ENCODE results near the gene SFRP5. TPM values are rescaled to one million over a fixed set of nuclear protein-coding genes. Genes with fewer than 3 reads are reported as not detected.

Gene SFRP5
- total and polyA plus RNA-seq, 2 donors from 2014 or later, result 0.22 to 0.31 TPM

GRCh38 chr10:97733256-97733655, 38.5 kb downstream of the SFRP5 start:
- peaks cover 2 to 10% (median 8%) of the 10 kb centered on the region in 3 donors for H3K4me1 ChIP-seq (ENCODE audit: control insufficient read depth in 2 of 3, insufficient read depth in 2 of 3, low read depth in 1 of 3, low read length in 3 of 3)
- no peaks in the 10 kb centered on the region for H3K36me3 ChIP-seq (ENCODE audit: control insufficient read depth in 2 of 3, insufficient read depth in 3 of 3, low read length in 3 of 3)
- TF ChIP-seq CTCF (IDR thresholded peaks at IDR 0.05; ENCODE audit: borderline replicate concordance, extremely low read depth, insufficient read depth), result no peak
- DNase-seq (no peak), FAIRE-seq (no peak)
- no peak overlapping the region for H3K4me3 ChIP-seq (ENCODE audit: low read length in 3 of 3)
- intact Hi-C loops (cut with DNase I), result no loop called here
- H3K9ac ChIP-seq (ENCODE audit: low read length in 3 of 3), result no peak overlapping the region
- no peaks in the 10 kb centered on the region for H3K27me3 ChIP-seq (ENCODE audit: control insufficient read depth, insufficient read depth, low read length)
- no peaks in the 10 kb centered on the region for H3K9me3 ChIP-seq (ENCODE audit: control insufficient read depth in 2 of 3, insufficient read depth in 1 of 3, low read length in 3 of 3)
- no peak overlapping the region for H3K27ac ChIP-seq (ENCODE audit: low read depth in 2 of 2, low read length in 2 of 2)

- H3K9me3 ChIP-seq (ENCODE audit: control insufficient read depth in 2 of 3, insufficient read depth in 1 of 3, low read length in 3 of 3), result no peaks in the 10 kb centered on the region
- peaks cover 0 to 4% (median 3%) of the 10 kb centered on the region in 3 donors for H3K4me1 ChIP-seq (ENCODE audit: control insufficient read depth in 2 of 3, insufficient read depth in 2 of 3, low read depth in 1 of 3, low read length in 3 of 3)
- FAIRE-seq (no peak), DNase-seq (no peak)
- H3K4me3 ChIP-seq (ENCODE audit: low read length in 3 of 3), result no peak overlapping the region
- H3K27ac ChIP-seq (ENCODE audit: low read depth in 2 of 2, low read length in 2 of 2), result no peak overlapping the region
- H3K9ac ChIP-seq (ENCODE audit: low read length in 3 of 3), result no peak overlapping the region
- H3K36me3 ChIP-seq (ENCODE audit: control insufficient read depth in 2 of 3, insufficient read depth in 3 of 3, low read length in 3 of 3), result no peaks in the 10 kb centered on the region
- TF ChIP-seq CTCF (IDR thresholded peaks at IDR 0.05; ENCODE audit: borderline replicate concordance, extremely low read depth, insufficient read depth), result no peak
- intact Hi-C loops (cut with DNase I), result no loop called here
- H3K27me3 ChIP-seq (ENCODE audit: control insufficient read depth, insufficient read depth, low read length), result no peaks in the 10 kb centered on the region
These were observed 39.8 kb downstream of the SFRP5 start for GRCh38 chr10:97732052-97732359.

GRCh38 chr10:97731346-97732051, 40.3 kb downstream of the SFRP5 start:
- no peak overlapping the region for H3K4me3 ChIP-seq (ENCODE audit: low read length in 3 of 3)
- FAIRE-seq (peak; percentile 37), DNase-seq (peak in 4 of 5 donors; percentile 67 to 93 (median 82))
- H3K9ac ChIP-seq (ENCODE audit: low read length in 3 of 3), result no peak overlapping the region
- H3K27ac ChIP-seq (ENCODE audit: low read depth in 2 of 2, low read length in 2 of 2), result no peak overlapping the region
- TF ChIP-seq CTCF (IDR thresholded peaks at IDR 0.05; ENCODE audit: borderline replicate concordance, extremely low read depth, insufficient read depth), result peak; percentile 86
- no peaks in the 10 kb centered on the region for H3K9me3 ChIP-seq (ENCODE audit: control insufficient read depth in 2 of 3, insufficient read depth in 1 of 3, low read length in 3 of 3)
- peaks cover 0 to 1% (median 0%) of the 10 kb centered on the region in 3 donors for H3K4me1 ChIP-seq (ENCODE audit: control insufficient read depth in 2 of 3, insufficient read depth in 2 of 3, low read depth in 1 of 3, low read length in 3 of 3)
- no peaks in the 10 kb centered on the region for H3K27me3 ChIP-seq (ENCODE audit: control insufficient read depth, insufficient read depth, low read length)
- intact Hi-C loops (cut with DNase I), result no loop called here
- no peaks in the 10 kb centered on the region for H3K36me3 ChIP-seq (ENCODE audit: control insufficient read depth in 2 of 3, insufficient read depth in 3 of 3, low read length in 3 of 3)

GRCh38 chr10:97729014-97729413, 42.8 kb downstream of the SFRP5 start:
- TF ChIP-seq CTCF (IDR thresholded peaks at IDR 0.05; ENCODE audit: borderline replicate concordance, extremely low read depth, insufficient read depth), result no peak
- DNase-seq (no peak), FAIRE-seq (no peak)
- Histone ChIP-seq H3K36me3 (ENCODE audit: control insufficient read depth in 2 of 3, insufficient read depth in 3 of 3, low read length in 3 of 3) (no peaks in the 10 kb centered on the region), H3K27me3 (ENCODE audit: control insufficient read depth, insufficient read depth, low read length) (no peaks in the 10 kb centered on the region), H3K9me3 (ENCODE audit: control insufficient read depth in 2 of 3, insufficient read depth in 1 of 3, low read length in 3 of 3) (no peaks in the 10 kb centered on the region), H3K4me3 (ENCODE audit: low read length in 3 of 3) (no peak overlapping the region), H3K27ac (ENCODE audit: low read depth in 2 of 2, low read length in 2 of 2) (no peak overlapping the region), H3K4me1 (ENCODE audit: control insufficient read depth in 2 of 3, insufficient read depth in 2 of 3, low read depth in 1 of 3, low read length in 3 of 3) (no peaks in the 10 kb centered on the region), H3K9ac (ENCODE audit: low read length in 3 of 3) (no peak overlapping the region)
- intact Hi-C loops (cut with DNase I), result no loop called here
